ENCODE measurements around the gene BACE2.

DNA sequence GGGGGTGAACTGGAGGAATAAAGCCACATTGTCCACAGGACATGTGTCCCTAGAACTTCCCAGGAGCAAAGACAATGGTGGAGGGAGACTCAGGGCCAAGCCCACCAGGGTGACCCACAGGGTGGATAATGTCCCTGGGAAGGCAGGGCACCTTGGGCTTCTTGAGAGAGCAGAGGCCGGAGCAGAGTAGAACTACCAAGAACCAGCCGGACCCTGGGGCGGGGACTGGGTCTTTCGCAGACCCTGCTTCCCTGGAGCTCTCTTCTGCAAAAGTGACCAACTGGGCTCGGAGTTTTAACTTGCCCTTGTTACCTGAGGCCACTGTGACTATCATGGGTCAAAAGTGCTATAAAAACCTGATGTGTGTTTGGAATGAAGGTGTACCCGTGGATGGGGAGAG is 147.8 kb downstream of the BACE2 start:
- TF ChIP-seq, protein P1, sequence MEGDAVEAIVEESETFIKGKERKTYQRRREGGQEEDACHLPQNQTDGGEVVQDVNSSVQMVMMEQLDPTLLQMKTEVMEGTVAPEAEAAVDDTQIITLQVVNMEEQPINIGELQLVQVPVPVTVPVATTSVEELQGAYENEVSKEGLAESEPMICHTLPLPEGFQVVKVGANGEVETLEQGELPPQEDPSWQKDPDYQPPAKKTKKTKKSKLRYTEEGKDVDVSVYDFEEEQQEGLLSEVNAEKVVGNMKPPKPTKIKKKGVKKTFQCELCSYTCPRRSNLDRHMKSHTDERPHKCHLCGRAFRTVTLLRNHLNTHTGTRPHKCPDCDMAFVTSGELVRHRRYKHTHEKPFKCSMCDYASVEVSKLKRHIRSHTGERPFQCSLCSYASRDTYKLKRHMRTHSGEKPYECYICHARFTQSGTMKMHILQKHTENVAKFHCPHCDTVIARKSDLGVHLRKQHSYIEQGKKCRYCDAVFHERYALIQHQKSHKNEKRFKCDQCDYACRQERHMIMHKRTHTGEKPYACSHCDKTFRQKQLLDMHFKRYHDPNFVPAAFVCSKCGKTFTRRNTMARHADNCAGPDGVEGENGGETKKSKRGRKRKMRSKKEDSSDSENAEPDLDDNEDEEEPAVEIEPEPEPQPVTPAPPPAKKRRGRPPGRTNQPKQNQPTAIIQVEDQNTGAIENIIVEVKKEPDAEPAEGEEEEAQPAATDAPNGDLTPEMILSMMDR (conservative IDR thresholded peaks at IDR 0.05 in 1 of 2, IDR thresholded peaks at IDR 0.05 in 1 of 2; ENCODE audit: low read depth in 1 of 2, low read length in 2 of 2), result no peak
- no peak for TF ChIP-seq EZH2 (IDR thresholded peaks at IDR 0.05; ENCODE audit: low read length, missing control alignments)

All from fibroblast of lung (primary cell).